ENCODE data around the gene RTCA.
"Not testable (repeated sequence)": the region's sequence is repeated elsewhere in the genome, so short reads cannot be mapped to it uniquely, and the experiment has no call there.

The RTCA gene

GRCh38 chr1:100313382-100313781, 47.4 kb downstream of the RTCA start:
- no peak overlapping the region for H3K9ac ChIP-seq (ENCODE audit: low read depth, low read length)
- H3K4me1 ChIP-seq (ENCODE audit: control insufficient read depth, insufficient read depth, low read length), result no peaks in the 10 kb centered on the region
- no peaks in the 10 kb centered on the region for H3K9me3 ChIP-seq (ENCODE audit: control insufficient read depth, insufficient read depth, low read length)
- no peak overlapping the region for H3K4me3 ChIP-seq (ENCODE audit: low read depth, low read length)
- no peaks in the 10 kb centered on the region for H3K36me3 ChIP-seq (ENCODE audit: control insufficient read depth, insufficient read depth, low read length)
- no peaks in the 10 kb centered on the region for H3K27me3 ChIP-seq (ENCODE audit: control insufficient read depth, insufficient read depth, low read length)

- Histone ChIP-seq H3K9me3 (ENCODE audit: control insufficient read depth, insufficient read depth, low read length) (no peaks in the 10 kb centered on the region), H3K27me3 (ENCODE audit: control insufficient read depth, insufficient read depth, low read length) (no peaks in the 10 kb centered on the region), H3K4me1 (ENCODE audit: control insufficient read depth, insufficient read depth, low read length) (no peaks in the 10 kb centered on the region), H3K9ac (ENCODE audit: low read depth, low read length) (no peak overlapping the region), H3K4me3 (ENCODE audit: low read depth, low read length) (no peak overlapping the region), H3K36me3 (ENCODE audit: control insufficient read depth, insufficient read depth, low read length) (no peaks in the 10 kb centered on the region)
Observed at GRCh38 chr1:100316622-100317021, 50.6 kb downstream of the RTCA start.

- Histone ChIP-seq H3K4me3 (ENCODE audit: low read depth, low read length) (no peak overlapping the region), H3K9me3 (ENCODE audit: control insufficient read depth, insufficient read depth, low read length) (no peaks in the 10 kb centered on the region), H3K9ac (ENCODE audit: low read depth, low read length) (no peak overlapping the region), H3K4me1 (ENCODE audit: control insufficient read depth, insufficient read depth, low read length) (no peaks in the 10 kb centered on the region), H3K36me3 (ENCODE audit: control insufficient read depth, insufficient read depth, low read length) (no peaks in the 10 kb centered on the region), H3K27me3 (ENCODE audit: control insufficient read depth, insufficient read depth, low read length) (no peaks in the 10 kb centered on the region)
Observed at GRCh38 chr1:100320311-100321099, 54.5 kb downstream of the RTCA start.

GRCh38 chr1:100321100-100321493, 55.1 kb downstream of the RTCA start:
- Histone ChIP-seq H3K4me1 (ENCODE audit: control insufficient read depth, insufficient read depth, low read length) (no peaks in the 10 kb centered on the region), H3K27me3 (ENCODE audit: control insufficient read depth, insufficient read depth, low read length) (no peaks in the 10 kb centered on the region), H3K4me3 (ENCODE audit: low read depth, low read length) (no peak overlapping the region), H3K9ac (ENCODE audit: low read depth, low read length) (no peak overlapping the region), H3K36me3 (ENCODE audit: control insufficient read depth, insufficient read depth, low read length) (no peaks in the 10 kb centered on the region), H3K9me3 (ENCODE audit: control insufficient read depth, insufficient read depth, low read length) (no peaks in the 10 kb centered on the region)

- Histone ChIP-seq H3K9ac (ENCODE audit: low read depth, low read length) (no peak overlapping the region), H3K9me3 (ENCODE audit: control insufficient read depth, insufficient read depth, low read length) (no peaks in the 10 kb centered on the region), H3K36me3 (ENCODE audit: control insufficient read depth, insufficient read depth, low read length) (no peaks in the 10 kb centered on the region), H3K4me3 (ENCODE audit: low read depth, low read length) (no peak overlapping the region), H3K4me1 (ENCODE audit: control insufficient read depth, insufficient read depth, low read length) (no peaks in the 10 kb centered on the region), H3K27me3 (ENCODE audit: control insufficient read depth, insufficient read depth, low read length) (no peaks in the 10 kb centered on the region)
Observed at GRCh38 chr1:100321506-100321905, 55.5 kb downstream of the RTCA start.

- no peaks in the 10 kb centered on the region for H3K9me3 ChIP-seq (ENCODE audit: control insufficient read depth, insufficient read depth, low read length)
- no peak overlapping the region for H3K9ac ChIP-seq (ENCODE audit: low read depth, low read length)
- no peaks in the 10 kb centered on the region for H3K36me3 ChIP-seq (ENCODE audit: control insufficient read depth, insufficient read depth, low read length)
- H3K4me1 ChIP-seq (ENCODE audit: control insufficient read depth, insufficient read depth, low read length), result no peaks in the 10 kb centered on the region
- no peaks in the 10 kb centered on the region for H3K27me3 ChIP-seq (ENCODE audit: control insufficient read depth, insufficient read depth, low read length)
- H3K4me3 ChIP-seq (ENCODE audit: low read depth, low read length), result no peak overlapping the region
Observed at GRCh38 chr1:100322436-100323211, 56.6 kb downstream of the RTCA start.

GRCh38 chr1:100323419-100324106, 57.5 kb downstream of the RTCA start:
- no peak overlapping the region for H3K9ac ChIP-seq (ENCODE audit: low read depth, low read length)
- no peaks in the 10 kb centered on the region for H3K36me3 ChIP-seq (ENCODE audit: control insufficient read depth, insufficient read depth, low read length)

GRCh38 chr1:100325415-100326324, 59.7 kb downstream of the RTCA start:
- H3K36me3 ChIP-seq (ENCODE audit: control insufficient read depth, insufficient read depth, low read length), result no peaks in the 10 kb centered on the region
- H3K27me3 ChIP-seq (ENCODE audit: control insufficient read depth, insufficient read depth, low read length), result no peaks in the 10 kb centered on the region
- H3K4me1 ChIP-seq (ENCODE audit: control insufficient read depth, insufficient read depth, low read length), result no peaks in the 10 kb centered on the region
- H3K9me3 ChIP-seq (ENCODE audit: control insufficient read depth, insufficient read depth, low read length), result no peaks in the 10 kb centered on the region
- no peak overlapping the region for H3K4me3 ChIP-seq (ENCODE audit: low read depth, low read length)
- H3K9ac ChIP-seq (ENCODE audit: low read depth, low read length), result no peak overlapping the region

More at GRCh38 chr1:100323419-100324106, 57.5 kb downstream of the RTCA start:
- Histone ChIP-seq H3K4me1 (ENCODE audit: control insufficient read depth, insufficient read depth, low read length) (no peaks in the 10 kb centered on the region), H3K27me3 (ENCODE audit: control insufficient read depth, insufficient read depth, low read length) (no peaks in the 10 kb centered on the region), H3K9me3 (ENCODE audit: control insufficient read depth, insufficient read depth, low read length) (no peaks in the 10 kb centered on the region), H3K4me3 (ENCODE audit: low read depth, low read length) (no peak overlapping the region)

- not testable (repeated sequence) for H3K4me3 ChIP-seq (ENCODE audit: low read depth, low read length); H3K4me1 ChIP-seq (ENCODE audit: control insufficient read depth, insufficient read depth, low read length); H3K27me3 ChIP-seq (ENCODE audit: control insufficient read depth, insufficient read depth, low read length); H3K36me3 ChIP-seq (ENCODE audit: control insufficient read depth, insufficient read depth, low read length); H3K9ac ChIP-seq (ENCODE audit: low read depth, low read length); H3K9me3 ChIP-seq (ENCODE audit: control insufficient read depth, insufficient read depth, low read length)
Observed at GRCh38 chr1:100326325-100326670, 60.3 kb downstream of the RTCA start.

GRCh38 chr1:100328133-100328532, 62.1 kb downstream of the RTCA start:
- Histone ChIP-seq H3K4me3 (ENCODE audit: low read depth, low read length) (no peak overlapping the region), H3K4me1 (ENCODE audit: control insufficient read depth, insufficient read depth, low read length) (no peaks in the 10 kb centered on the region), H3K9me3 (ENCODE audit: control insufficient read depth, insufficient read depth, low read length) (no peaks in the 10 kb centered on the region), H3K36me3 (ENCODE audit: control insufficient read depth, insufficient read depth, low read length) (no peaks in the 10 kb centered on the region), H3K27me3 (ENCODE audit: control insufficient read depth, insufficient read depth, low read length) (no peaks in the 10 kb centered on the region), H3K9ac (ENCODE audit: low read depth, low read length) (no peak overlapping the region)

GRCh38 chr1:100331146-100331545, 65.1 kb downstream of the RTCA start:
- H3K9ac ChIP-seq (ENCODE audit: low read depth, low read length); H3K4me3 ChIP-seq (ENCODE audit: low read depth, low read length); H3K9me3 ChIP-seq (ENCODE audit: control insufficient read depth, insufficient read depth, low read length); H3K27me3 ChIP-seq (ENCODE audit: control insufficient read depth, insufficient read depth, low read length); H3K4me1 ChIP-seq (ENCODE audit: control insufficient read depth, insufficient read depth, low read length); H3K36me3 ChIP-seq (ENCODE audit: control insufficient read depth, insufficient read depth, low read length): not testable (repeated sequence)

All from iPS-15b (cell line).